GM12801 (cell line): Measurements from ENCODE around the gene KIAA0825.

Source experiments
- TF ChIP-seq, protein P1 (sequence below): IDR thresholded peaks from one replicate; pipeline ENCODE4 v1.5.1; 2011; ENCODE audit warnings: control low read depth; ENCODE audit not compliant: insufficient read length; ENCODE audit errors: extremely low read depth

The KIAA0825 gene

GRCh38 chr5:94244921-94245320, 373.5 kb downstream of the KIAA0825 start:
- TF ChIP-seq, protein P1, sequence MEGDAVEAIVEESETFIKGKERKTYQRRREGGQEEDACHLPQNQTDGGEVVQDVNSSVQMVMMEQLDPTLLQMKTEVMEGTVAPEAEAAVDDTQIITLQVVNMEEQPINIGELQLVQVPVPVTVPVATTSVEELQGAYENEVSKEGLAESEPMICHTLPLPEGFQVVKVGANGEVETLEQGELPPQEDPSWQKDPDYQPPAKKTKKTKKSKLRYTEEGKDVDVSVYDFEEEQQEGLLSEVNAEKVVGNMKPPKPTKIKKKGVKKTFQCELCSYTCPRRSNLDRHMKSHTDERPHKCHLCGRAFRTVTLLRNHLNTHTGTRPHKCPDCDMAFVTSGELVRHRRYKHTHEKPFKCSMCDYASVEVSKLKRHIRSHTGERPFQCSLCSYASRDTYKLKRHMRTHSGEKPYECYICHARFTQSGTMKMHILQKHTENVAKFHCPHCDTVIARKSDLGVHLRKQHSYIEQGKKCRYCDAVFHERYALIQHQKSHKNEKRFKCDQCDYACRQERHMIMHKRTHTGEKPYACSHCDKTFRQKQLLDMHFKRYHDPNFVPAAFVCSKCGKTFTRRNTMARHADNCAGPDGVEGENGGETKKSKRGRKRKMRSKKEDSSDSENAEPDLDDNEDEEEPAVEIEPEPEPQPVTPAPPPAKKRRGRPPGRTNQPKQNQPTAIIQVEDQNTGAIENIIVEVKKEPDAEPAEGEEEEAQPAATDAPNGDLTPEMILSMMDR, result no peak

DNA sequence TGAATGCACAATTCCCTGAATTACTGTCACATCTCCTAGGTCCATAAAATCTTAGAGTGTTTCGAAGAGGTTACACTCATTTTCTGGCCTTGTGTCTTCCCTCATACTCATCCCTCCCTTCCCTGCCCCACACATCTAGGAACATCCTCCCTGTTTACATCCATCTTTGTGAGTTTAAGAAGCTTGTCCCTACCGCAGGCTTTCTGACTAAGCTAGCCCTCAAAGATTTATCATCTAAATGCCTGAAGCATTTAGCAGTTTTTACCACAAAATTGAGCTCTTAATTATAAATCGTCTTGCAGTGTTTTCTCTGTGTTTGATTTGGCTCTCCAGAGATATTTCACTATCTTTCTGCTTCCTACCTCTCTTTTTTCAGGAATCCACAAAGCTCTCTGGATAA, 374.8 kb downstream of the KIAA0825 start:
- TF ChIP-seq, protein P1, result no peak

DNA sequence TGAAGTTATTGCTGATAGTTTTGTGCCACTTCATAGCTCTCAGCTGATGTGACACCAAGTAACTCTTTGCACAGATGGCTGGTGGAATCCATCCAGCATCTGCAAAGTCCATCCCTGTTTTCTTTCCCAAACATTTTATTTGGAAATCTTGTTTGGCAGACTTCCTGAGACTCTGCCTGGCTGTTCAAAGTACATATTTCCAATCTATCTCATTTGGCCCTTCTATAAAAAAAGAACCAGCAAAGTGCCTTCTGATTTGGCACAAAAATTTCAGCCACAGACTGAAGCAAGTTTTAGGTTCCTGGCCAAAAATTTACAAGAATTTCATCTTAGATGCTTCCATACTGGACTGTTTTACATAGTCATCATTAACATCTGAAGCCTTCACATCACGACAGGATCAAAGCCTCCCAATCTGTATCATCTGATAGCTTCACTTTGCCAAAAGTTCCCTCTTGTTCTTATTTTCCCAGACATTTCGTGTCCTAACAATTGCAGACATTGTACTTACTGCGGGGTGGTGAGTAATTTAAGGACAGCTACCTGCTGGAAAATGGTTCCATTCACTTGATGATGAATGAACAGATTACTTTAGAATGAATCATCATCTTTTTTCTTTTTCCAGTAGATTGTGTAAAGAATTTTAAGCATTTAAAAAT, 377.3 kb downstream of the KIAA0825 start:
- TF ChIP-seq, protein P1, result no peak

DNA sequence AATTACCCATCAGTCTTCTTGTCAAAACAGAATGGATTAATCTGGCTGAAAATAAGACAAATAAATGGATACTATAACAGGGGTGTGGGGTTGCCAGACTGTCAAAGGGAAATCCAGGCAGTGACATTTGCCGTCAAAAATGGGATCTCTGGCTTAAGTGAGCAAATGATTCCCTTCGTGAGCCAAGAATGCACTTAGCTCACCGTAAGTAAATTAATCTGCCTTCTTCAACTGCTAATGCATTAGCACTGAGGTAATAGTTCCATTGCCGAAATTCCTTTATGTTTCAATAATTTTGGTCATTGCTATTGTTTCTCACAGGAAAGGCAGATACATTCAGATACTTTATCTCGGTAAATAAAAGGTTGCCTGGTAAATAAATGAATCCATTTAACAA, 377.8 kb downstream of the KIAA0825 start:
- TF ChIP-seq, protein P1, result no peak

DNA sequence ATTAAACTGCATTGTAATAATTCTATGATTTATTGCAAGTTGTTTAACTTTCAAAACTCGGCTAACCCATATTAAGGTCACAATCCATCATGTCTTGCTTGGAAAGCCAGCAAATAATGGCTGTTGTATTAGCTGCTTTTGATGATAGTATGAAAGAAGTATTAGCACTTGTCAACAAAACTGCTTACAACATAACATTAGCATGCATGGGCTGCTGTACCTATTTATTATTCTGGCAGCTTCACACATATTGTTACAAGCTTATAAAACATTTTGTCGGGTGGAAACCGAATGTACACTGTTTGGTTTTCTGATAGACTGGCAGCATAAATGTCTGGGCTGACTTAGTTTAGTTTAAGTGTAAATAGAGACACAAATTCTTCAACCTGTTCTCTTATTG, 378.3 kb downstream of the KIAA0825 start:
- TF ChIP-seq, protein P1, result no peak

- TF ChIP-seq, protein P1, result no peak
Measured at GRCh38 chr5:94239266-94239665, 379.1 kb downstream of the KIAA0825 start.

GRCh38 chr5:94234987-94235386, 383.4 kb downstream of the KIAA0825 start:
- TF ChIP-seq, protein P1, result no peak

- TF ChIP-seq, protein P1, result no peak
Measured at GRCh38 chr5:94228791-94229190, 389.6 kb downstream of the KIAA0825 start.
